Medulla oblongata (tissue), 1 donor: ENCODE results near the gene SDR42E2.
"Not testable (repeated sequence)": the region's sequence is repeated elsewhere in the genome, so short reads cannot be mapped to it uniquely, and the experiment has no call there.

Experiments
- DNase-seq: peaks from one replicate; pipeline ENCODE4 v3.0.0-alpha.2; 2015; ENCODE audit errors: extremely low spot score

SDR42E2 gene

DNA sequence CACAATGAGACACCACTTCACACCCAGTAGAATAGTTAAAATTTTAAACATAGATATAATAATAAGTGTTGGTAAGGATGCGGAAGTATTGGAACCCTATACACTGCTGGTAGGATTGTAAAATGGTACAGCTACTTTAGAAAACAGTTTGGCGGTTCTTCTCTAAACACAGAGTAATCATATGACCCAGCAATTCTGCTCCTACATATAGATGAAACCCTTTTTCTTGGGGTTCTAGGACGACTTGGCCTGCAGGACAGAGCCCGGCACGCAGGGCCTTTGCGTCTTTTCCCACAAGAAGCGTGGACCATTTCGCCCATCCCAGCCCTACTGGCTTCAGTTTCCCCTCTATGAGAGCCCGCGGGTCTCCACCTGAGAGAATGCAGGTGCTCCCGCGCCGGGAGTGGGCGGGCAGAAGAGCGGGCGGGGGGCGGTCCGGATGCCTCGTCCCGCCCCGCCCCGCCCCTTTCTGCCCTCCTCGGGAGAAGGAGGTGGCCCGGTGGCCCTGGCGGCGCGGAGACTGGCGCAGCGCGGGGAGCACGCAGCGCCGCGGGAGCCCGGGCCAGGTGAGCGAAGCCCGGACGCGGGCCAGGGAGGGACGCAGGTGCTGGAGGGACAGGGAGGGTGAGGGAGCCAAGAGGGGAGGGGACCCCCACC, at the start of gene SDR42E2:
Gene SDR42E2 (plus strand): TSS at position 508 of the 657 bp plus-strand sequence. CDS start 3,077 bp downstream, outside the sequence.
- no peak for DNase-seq

DNA sequence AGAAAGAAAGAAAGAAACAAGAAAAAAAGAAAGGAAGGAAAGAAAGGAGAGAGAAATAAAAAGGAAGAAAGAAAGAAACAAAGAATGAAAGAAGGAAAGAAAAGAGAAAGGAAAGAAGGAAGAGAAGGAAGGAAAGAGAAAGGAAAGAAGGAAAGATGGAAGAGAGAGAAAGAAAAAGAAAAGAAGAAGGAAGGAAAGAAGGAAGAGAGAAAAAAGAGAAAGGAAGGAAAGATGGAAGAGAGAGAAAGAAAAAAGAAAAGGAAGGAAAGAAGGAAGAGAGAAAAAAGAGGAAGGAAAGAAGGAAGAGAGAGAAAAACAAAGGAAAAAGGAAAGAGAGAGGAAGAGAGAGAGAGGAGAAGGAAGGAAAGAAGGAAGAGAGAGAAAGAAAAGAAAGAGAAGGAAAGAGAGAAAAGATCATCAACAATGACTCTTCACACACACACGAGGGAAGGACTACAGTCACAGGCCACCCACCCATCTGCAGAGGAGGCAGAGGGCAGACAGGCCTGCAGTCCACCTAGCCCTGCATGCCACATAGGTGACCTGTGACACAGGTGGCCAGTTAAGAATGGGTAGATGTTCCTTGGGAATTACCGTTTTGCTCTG, 46.1 kb upstream of the SDR42E2 start:
- DNase-seq = no peak

DNA sequence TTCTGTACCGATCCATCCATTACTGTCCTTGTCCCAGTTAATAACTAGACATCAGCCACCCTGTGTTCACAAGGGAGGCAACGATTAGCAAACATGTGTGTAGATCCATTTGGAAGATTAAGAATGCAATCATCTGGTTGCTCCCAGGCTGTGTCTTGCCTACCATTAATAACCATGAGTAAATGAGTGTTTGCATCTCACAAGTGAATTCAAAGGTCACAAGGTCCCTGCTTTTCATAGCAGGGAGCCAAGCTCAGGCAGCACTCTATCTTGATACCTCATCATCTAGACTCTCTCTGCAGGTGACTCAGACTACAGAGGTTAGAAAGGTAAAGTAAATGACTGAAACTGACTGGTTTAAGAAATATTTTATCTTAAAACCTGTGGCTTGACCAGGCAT, 44.7 kb upstream of the SDR42E2 start:
- DNase-seq = no peak

DNA sequence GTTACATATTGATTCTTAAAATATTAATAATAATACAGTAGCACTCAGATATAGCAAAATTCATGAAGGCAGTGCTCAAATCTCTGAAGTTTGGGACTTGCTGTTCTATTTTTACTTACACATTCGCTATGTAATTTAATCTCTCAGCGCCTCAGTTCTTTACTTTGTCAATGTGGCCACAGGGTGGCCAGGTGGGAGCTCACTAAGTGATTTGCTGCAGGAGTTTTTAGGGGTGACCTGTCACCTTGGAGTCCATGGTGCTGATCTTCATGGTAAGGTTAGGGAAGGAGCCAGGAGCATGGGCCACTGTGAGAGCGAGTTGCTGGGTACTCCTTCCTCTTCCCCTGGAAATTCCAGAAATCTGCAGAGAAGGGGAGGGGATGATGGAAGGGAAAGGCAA, 41.9 kb upstream of the SDR42E2 start:
- no peak for DNase-seq

DNA sequence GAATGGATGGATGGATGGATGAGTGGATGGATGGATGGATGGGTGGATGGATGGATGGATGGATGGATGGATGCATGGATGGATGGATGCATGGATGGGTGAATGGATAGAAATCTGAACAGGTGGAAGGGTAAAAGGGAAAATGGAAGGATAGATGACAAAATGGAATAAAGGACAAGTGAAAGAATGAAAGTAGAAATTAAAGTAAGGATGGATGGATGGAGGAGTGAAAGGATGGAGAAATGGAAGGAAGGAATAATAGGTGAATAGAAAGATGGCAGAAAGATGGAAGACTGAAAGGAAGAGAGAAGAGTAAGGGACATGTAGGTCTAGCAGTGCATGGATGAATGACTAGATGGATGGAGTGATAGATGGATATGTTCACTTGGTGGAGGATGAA, 40.1 kb upstream of the SDR42E2 start:
- DNase-seq = no peak

DNA sequence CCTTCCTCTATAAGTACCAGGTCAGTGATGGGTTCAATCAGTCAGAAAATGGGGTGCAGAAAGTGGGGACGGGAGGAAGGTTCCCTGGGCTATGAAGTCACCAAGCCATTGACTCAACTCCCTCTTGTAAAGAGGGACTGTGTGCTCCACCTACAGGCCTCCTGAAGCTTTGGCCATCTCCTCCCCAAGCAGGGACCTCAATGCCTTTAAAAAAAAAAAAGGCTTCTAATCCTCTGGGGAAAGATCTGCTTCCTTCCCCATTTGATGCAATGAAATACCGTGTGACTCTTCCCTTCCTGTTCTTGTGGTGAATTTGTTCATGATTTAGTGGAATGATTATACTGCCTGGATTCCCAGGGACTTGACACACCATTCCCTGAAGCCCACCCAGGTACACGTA, 39.2 kb upstream of the SDR42E2 start:
- DNase-seq = no peak

DNA sequence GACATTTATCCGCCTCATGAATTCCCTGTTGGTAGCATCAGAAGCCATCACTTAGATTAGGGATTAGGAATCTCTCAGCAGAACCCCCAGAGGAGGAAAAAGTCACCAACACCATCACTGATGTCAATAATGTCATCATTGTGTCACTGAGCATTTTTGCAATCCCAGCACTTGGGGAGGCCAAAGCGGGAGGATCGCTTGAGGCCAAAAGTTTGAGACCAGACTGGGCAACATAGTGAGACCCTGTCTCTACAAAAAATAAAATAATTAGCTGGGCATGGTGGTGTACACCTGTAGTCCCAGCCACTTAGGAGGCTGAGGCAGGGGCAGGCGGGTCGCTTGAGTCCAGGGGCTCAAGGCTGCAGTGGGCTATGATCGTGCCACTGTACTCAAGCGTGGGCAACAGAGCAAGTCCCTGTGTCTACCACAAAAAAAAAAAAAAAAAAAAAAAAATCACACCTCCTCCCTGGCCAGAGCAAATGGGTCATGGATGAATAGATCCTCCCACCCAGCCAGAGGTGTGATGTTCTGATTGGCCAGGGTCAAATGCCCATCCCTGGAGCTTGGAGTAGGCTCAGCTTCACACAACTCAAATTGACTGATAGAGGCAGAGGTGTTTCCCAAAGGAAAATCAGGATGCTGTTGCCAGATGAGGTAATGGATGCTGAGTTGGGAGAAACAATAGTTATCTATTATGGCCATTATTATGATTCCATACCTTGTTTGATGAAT, 38.4 kb upstream of the SDR42E2 start:
- DNase-seq = no peak

DNA sequence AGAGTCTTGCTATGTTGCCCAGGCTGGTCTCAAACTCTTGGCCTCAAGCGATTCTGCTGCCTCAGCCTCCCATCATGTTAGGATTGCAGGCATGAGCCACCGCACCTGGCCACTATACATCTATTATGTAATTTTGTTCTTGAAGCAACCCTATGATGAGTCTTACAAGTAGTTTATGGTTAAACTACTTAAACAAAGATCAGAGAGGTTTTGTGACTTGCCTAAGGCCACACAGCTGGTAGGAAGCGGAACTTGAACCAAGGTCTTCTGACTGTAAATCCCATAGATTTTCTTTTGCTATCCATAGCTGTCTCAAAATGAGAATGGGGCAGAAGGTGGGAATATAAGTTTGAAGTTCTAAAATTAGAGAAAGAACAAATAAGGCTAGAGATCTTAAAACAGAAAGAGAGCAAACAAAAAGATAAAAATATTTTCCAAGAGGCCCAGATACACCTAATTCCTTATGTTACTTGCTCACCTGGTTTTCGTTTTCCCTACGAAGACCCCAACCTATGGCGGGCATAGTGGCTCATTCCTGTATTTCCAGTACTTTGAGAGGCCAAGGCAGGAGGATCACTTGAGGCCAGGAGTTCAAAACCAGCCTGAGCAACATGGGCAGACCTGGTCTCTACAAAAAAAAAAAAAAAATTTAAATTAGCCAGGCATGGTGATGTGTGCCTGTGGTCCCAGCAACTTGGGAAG, 37.6 kb upstream of the SDR42E2 start:
- no peak for DNase-seq

DNA sequence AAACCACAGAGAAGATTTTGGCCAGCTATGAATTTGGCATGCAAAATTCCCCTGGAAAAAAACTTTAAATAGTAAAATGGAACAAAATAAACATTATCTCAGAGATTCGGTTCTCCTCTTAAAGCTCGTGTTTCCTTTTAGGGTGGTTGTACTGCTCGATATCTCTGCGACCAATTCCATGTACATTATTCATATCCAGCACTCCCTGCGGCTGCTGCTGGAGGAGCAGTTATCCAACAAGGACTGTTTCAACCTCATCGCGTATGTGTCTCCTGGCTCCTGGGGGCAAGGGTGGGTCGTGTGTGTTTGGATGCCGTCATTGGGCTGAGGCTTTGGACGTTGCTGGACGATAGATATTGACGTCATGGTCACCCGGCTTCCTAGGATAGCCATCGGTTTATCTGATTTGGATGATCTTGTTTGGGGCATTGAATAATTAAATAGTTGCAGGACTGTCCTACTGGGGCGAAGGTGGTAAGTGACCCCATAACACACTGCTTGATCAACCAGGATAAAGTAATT, 36.2 kb upstream of the SDR42E2 start:
- DNase-seq = no peak

DNA sequence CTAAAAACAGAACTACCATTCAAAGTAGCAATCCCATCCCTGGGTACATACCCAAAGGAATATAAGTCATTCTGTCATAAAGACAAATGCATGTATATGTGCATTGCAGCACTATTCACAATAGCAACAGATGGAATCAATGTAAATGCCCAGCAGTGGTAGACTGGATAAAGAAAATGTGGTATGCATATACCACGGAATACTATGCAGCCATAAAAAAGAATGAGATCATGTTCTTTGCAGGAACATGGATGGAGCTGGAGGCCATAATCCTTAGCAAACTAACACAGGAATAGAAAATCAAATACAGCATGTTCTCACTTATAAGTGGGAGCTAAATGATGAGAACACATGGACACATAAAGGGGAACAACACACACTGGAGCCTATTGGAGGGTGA, 33.8 kb upstream of the SDR42E2 start:
- not testable (repeated sequence) for DNase-seq

DNA sequence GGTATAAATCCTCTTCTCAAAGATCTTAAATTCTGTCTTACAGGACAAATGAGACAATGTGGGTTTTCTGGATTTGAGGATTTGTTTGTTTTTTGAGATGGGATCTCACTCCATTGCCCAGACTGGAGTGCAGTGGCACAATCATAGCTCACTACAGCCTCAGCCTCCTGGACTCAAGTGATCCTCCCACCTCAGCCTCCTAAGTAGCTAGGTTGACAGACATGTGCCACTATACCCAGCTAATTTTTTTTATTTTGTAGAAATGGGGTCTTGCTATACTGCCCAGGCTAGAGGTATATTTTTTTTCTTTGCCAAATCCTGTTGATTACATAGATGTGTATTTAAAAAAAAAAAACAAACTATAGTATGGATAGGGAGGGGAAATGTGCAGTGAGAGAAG, 31.8 kb upstream of the SDR42E2 start:
- DNase-seq = no peak

DNA sequence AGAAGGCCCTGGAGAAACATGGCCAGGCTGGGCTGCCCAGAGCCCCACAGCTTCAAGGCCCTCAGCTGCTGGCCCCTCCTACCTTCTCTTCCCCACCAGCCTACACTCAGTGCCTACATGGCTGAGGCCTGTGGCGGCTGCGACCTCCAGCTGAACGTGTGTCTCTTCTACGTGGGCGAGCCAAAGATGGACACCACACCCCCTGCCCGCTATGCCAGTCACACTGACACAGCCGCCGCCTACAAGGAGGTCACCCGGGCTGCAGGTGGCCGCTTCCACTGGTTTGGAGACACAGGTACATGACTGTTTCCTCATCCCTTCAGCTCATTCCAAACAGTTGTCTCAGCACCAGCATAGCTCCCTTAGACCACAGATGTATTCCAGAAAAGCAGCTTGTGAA, 29.5 kb upstream of the SDR42E2 start:
- DNase-seq = no peak

DNA sequence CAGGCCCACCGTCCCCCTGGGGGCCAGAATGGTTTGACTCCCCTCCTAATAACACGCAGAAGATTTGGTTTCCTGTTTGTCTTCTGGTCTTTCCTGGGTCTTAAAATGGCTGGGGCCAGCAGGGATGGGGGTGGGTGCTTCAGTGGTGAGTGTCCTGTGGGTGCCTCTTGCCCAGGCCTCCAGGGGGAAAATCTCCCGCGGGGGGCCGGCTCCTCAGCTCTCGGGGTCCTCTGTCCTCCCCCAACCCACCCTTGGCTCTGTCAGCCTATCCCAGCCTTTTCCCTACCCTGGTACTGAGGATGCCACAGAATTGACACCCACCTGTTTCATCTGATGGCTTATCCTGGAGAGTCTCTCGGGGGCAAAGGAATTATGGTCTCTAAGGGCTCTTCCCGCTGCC, 23.8 kb upstream of the SDR42E2 start:
- no peak for DNase-seq

DNA sequence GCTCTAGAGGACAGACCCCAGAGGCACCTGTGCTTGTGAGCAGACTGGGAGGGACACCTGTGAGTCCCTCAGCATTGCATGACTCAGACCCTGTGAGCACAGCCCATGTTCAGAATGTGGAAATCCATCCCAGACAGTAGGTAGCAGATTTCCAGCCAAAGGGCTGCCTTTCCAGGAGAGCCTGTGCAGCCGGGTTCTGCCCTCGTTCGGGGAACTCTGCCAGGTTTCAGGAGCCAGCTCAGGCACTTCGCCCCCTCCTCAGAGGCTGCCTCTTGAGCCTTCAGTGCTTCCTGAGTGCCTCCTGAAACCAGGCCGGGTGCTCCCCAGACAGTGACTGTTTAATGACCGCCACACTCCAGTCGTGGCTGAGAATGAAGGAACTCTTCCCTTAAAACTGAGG, 23.3 kb upstream of the SDR42E2 start:
- no peak for DNase-seq

DNA sequence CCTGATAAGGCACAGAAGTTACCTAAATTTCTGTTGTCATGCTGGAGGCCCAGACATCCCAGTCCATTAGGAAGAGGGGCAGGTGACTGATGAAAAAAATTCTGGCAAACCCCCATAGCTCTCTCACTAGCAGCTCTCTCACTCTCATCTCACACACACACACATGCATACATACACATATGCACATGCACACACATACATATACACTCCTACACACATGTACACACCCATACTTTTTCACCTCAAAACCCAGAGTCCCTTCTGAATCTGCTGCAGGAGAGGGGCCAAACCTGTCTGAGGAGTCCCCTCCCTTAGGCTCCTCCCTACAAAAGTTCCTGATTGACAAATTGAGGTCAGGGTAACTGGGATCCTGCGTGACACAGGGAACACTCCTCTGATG, 22.6 kb upstream of the SDR42E2 start:
- DNase-seq = no peak

DNA sequence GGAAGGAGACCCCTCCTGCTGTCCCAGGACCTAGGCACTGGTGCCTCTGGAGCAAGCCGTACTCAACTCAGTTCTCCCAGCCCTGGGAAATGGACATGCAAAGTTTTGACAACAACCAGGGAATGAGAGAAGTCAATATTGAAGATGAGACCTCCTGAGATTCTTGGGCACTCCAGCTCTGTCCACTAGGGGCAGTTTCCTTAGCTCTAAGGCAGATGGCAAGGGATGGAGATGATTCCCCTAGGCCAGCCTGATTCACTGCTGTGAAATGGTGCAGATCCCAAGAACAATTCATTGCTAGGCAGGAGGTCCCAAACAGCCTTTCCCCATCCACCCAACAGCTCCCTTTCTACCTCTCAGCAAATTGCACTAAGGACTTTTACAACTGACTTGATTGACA, 20.5 kb upstream of the SDR42E2 start:
- no peak for DNase-seq

DNA sequence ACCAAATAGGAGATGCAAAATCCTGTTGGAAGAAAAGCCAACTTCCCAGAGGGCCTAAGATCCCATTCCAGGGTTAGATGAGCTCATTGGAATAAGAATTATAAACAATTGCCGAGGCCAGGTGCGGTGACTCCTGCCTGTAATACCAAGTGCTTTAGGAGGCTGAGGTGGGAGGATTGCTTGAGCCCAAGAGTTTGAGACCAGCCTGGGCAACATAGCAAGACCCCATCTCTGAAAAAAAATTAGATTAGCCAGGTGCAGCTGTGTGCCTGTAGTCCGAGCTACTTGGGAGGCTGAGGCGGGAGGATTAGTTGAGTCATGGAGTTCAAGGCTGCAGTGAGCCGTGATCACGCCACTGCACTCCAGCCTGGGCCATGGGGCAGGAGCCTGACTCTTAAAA, 17.8 kb upstream of the SDR42E2 start:
- DNase-seq = no peak

DNA sequence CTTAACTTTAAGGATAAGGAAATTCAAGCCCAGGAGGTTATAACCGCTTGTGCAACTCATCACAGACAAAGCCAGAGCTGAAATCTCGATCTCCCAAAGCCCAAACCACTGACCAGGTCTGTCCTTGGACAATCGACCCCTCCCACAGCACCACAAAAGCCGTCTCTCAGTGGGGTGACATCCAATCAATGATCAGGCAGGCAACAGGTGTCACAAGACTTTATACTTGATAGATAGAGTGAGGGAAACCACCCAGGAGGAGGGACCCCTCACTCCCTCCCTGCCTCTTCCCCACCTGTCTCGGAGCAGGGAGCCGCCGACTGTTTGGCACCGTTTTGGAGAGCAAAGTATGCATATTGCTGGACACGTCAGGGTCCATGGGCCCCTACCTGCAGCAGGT, 14.5 kb upstream of the SDR42E2 start:
- no peak for DNase-seq

DNA sequence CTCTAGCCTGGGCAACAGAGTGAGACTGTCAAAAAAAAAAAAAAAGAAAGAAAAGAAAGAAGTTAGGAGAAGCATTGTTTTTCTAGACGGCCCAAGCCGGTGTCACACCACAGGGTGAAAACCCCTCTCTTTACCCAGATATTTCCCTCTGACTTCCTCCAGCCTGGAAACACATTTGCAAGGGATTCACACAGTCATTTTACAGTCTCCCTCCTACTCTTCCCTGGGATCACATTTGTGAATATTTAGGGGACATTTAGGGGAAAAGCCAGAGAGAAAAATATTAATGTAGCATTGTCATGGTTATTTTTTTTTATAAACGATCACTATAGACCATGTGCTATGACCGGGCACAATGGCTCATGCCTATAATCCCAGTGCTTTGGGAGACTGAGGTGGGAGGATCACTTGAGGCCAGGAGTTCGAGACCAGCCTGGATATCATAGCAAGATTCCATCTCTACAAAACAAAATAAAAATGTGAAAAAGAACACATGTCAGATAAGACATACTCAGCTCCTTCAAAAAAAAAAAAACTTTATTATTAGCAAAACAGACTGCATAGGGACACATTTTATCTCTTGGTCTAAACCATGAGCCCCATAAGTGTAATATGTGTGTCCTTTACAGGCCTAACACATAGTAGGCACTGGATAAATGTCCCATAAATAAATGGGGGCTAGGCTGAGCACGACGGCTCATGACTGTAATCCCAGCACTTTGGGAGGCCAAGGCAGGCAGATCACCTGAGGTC, 10.9 kb upstream of the SDR42E2 start:
- no peak for DNase-seq

DNA sequence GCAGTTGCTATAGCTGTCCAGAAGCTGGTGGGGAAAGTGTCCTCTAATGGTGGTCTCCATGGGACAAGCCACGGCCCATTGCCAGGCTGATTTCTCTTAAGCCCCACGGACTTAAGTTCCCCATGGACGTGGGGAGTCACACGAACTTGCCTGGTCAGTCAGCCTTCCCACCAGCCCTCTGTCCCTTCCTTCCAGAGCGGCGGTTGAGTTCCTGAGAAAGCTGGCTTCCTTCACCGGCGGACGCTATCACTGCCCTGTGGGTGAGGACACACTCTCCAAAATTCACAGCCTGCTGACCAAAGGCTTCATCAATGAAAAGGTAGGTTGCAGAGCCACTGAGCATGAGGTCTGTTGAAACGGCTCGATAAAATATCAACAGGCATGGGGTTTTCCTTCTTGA, 10.0 kb upstream of the SDR42E2 start:
- DNase-seq = no peak

DNA sequence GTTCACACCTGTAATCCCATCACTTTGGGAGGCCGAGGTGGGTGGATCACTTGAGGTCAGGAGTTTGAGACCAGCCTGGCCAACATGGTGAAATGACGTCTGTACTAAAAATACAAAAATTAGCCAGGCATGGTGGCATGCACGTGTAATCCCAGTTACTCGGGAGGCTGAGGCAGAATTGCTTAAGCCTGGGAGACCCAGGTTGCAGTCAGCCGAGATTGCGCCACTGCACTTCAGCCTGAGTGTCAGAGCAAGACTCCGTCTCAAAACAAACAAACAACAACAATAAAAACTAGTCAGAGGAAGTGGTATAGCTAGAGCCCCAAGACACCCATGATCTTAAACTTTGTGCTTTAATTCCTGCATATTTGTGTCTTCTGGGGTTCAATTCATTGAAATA, 9.2 kb upstream of the SDR42E2 start:
- DNase-seq = not testable (repeated sequence)

DNA sequence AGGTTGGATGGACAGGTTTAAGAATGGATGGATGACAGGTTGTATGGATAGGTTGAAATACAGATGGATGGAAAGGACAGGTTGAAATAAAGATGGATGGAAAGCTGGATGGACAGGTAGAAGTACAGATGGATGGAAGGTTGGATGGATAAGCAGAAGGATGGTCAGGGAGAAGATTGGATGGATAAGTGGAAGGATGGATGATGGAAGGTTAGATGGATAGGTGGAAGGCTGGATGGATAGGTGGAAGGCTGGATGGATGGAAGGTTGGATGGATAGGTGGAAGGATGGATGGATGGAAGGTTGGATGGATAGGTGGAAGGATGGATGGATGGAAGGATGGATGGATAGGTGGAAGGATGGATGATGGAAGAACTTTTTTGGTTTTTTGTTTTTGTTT, 905 bp upstream of the SDR42E2 start:
- DNase-seq = no peak
